Activated T-cell treated with anti-CD3 and anti-CD28 coated beads for 1 hour (primary cell): Measurements from ENCODE around the gene PACS2.

ENCODE experiments used
- DNase-seq: peaks from one replicate; pipeline ENCODE4 v3.0.0-alpha.2; 2020; ENCODE audit warnings: low read depth

Gene PACS2

GRCh38 chr14:105445290-105445689 is 130.7 kb downstream of the PACS2 start:
- no peak for DNase-seq

GRCh38 chr14:105445901-105446845 is 131.6 kb downstream of the PACS2 start:
- DNase-seq = no peak

- no peak for DNase-seq
Observed at GRCh38 chr14:105446971-105447370, 132.4 kb downstream of the PACS2 start.
